PC-9 (cell line): Measurements from ENCODE around the gene VEPH1.

Experiments
- EZH2 ChIP-seq: fragments of 200-600 bp; sonication (generic); IDR thresholded peaks from 2 replicates; pipeline ENCODE4 v1.8.0; 2017; ENCODE audit warnings: antibody characterized with exemption, low read depth
- TF ChIP-seq, protein P1 (sequence below): fragments of 200-600 bp; sonication (generic); conservative IDR thresholded peaks from 2 replicates; pipeline ENCODE4 v1.6.1; 2017; ENCODE audit warnings: mixed run types, antibody characterized with exemption, mild to moderate bottlenecking, moderate library complexity

- TF ChIP-seq, protein P1, sequence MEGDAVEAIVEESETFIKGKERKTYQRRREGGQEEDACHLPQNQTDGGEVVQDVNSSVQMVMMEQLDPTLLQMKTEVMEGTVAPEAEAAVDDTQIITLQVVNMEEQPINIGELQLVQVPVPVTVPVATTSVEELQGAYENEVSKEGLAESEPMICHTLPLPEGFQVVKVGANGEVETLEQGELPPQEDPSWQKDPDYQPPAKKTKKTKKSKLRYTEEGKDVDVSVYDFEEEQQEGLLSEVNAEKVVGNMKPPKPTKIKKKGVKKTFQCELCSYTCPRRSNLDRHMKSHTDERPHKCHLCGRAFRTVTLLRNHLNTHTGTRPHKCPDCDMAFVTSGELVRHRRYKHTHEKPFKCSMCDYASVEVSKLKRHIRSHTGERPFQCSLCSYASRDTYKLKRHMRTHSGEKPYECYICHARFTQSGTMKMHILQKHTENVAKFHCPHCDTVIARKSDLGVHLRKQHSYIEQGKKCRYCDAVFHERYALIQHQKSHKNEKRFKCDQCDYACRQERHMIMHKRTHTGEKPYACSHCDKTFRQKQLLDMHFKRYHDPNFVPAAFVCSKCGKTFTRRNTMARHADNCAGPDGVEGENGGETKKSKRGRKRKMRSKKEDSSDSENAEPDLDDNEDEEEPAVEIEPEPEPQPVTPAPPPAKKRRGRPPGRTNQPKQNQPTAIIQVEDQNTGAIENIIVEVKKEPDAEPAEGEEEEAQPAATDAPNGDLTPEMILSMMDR = no peak
- no peak for TF ChIP-seq EZH2
Measured at GRCh38 chr3:157231071-157231470, 272.1 kb downstream of the VEPH1 start.
